OCI-M2 (cell line): ENCODE data around the gene JTB.
"Not testable (repeated sequence)": the region's sequence is repeated elsewhere in the genome, so short reads cannot be mapped to it uniquely, and the experiment has no call there.

ENCODE experiments used
- DNase-seq: peaks from one replicate; lab custom pipeline; 2025; ENCODE audit not compliant: unreplicated experiment; lab: John Stamatoyannopoulos, UW

JTB gene

GRCh38 chr1:153977250-153978240 is at the start of gene JTB:
Gene JTB (minus strand): TSS chr1:153977674. CDS start chr1:153977252, 422 bp downstream.
- DNase-seq: no peak

GRCh38 chr1:154019940-154020339 is 42.5 kb upstream of the JTB start:
- no peak for DNase-seq

- no peak for DNase-seq
Observed at GRCh38 chr1:154019269-154019668, 41.8 kb upstream of the JTB start.

GRCh38 chr1:154014154-154014907 is 36.9 kb upstream of the JTB start:
- no peak for DNase-seq

- DNase-seq: not testable (repeated sequence)
Observed at GRCh38 chr1:154012543-154012942, 35.1 kb upstream of the JTB start.

GRCh38 chr1:154012129-154012528 is 34.7 kb upstream of the JTB start:
- DNase-seq: no peak

GRCh38 chr1:154006136-154006535 is 28.7 kb upstream of the JTB start:
- DNase-seq: no peak

- DNase-seq: no peak
Observed at GRCh38 chr1:154000420-154000819, 22.9 kb upstream of the JTB start.

- not testable (repeated sequence) for DNase-seq
Observed at GRCh38 chr1:153996882-153997281, 19.4 kb upstream of the JTB start.

- DNase-seq: no peak
Observed at GRCh38 chr1:153995640-153996039, 18.2 kb upstream of the JTB start.

- no peak for DNase-seq
Observed at GRCh38 chr1:153995202-153995601, 17.7 kb upstream of the JTB start.

- DNase-seq: no peak
Observed at GRCh38 chr1:153991806-153992205, 14.3 kb upstream of the JTB start.

- no peak for DNase-seq
Observed at GRCh38 chr1:153991151-153991630, 13.7 kb upstream of the JTB start.

- peak; percentile 67 for DNase-seq
Observed at GRCh38 chr1:153990468-153991150, 13.1 kb upstream of the JTB start, which contains the start of gene RPS27. Gene RPS27 (plus strand): TSS chr1:153990762. CDS start chr1:153990797, 35 bp downstream.

- DNase-seq: no peak
Observed at GRCh38 chr1:153987621-153988020, 10.1 kb upstream of the JTB start.

GRCh38 chr1:153985941-153986761 is 8.7 kb upstream of the JTB start, which contains the start of gene RAB13:
Gene RAB13 (minus strand): TSS chr1:153986339. CDS start chr1:153986236, 103 bp downstream.
- no peak for DNase-seq

- no peak for DNase-seq
Observed at GRCh38 chr1:153985341-153985912, 8.0 kb upstream of the JTB start.

- DNase-seq: no peak
Observed at GRCh38 chr1:153984123-153984894, 6.8 kb upstream of the JTB start.

GRCh38 chr1:153981735-153982134 is 4.3 kb upstream of the JTB start:
- not testable (repeated sequence) for DNase-seq
